Natural killer cell (primary cell): ENCODE results near the gene RAB1B. TPM values are rescaled to one million over a fixed set of nuclear protein-coding genes. Genes with fewer than 3 reads are reported as not detected.
"Not testable (repeated sequence)": the region's sequence is repeated elsewhere in the genome, so short reads cannot be mapped to it uniquely, and the experiment has no call there.

Experiments used
- ATAC-seq, 3 donors: fragments of 150-1000 bp in 2 of 3; fragments of 200-7000 bp in 1 of 3; cut with Tn5 transposase; 1 replicate in 1 of 3; 2 replicates in 2 of 3; pipeline ENCODE4 v1.10.0; 2021; ENCODE audit warnings: mild to moderate bottlenecking in 2 of 3, moderate library complexity in 2 of 3
- DNase-seq, 2 donors: peaks; one replicate each; pipeline versions ENCODE4 v3.0.0 to v3.0.0-alpha.2; 2013 to 2021; ENCODE audit warnings: mixed read lengths in 1 of 2
- H3K27ac ChIP-seq: one replicate; pipeline ENCODE4 v1.5.1; 2013; ENCODE audit warnings: mild to moderate bottlenecking, low read length
- H3K27me3 ChIP-seq: one replicate; pipeline ENCODE4 v1.6.1; 2013; ENCODE audit warnings: low read length; ENCODE audit not compliant: control insufficient read depth, insufficient read depth
- H3K36me3 ChIP-seq: one replicate; pipeline ENCODE4 v1.6.1; 2013; ENCODE audit warnings: low read length; ENCODE audit not compliant: control insufficient read depth, insufficient read depth
- H3K4me1 ChIP-seq: one replicate; pipeline ENCODE4 v1.6.1; 2013; ENCODE audit warnings: low read length; ENCODE audit not compliant: control insufficient read depth, insufficient read depth
- H3K4me3 ChIP-seq: one replicate; pipeline ENCODE4 v1.5.1; 2013; ENCODE audit warnings: low read length
- H3K9me3 ChIP-seq: one replicate; pipeline ENCODE4 v1.6.1; 2013; ENCODE audit warnings: low read length; ENCODE audit not compliant: control insufficient read depth, insufficient read depth
- H3K27ac Mint-ChIP-seq, 2 donors: one replicate each; pipeline ENCODE4 v1.8.0; 2022; ENCODE audit warnings: mild to moderate bottlenecking in 2 of 2, mixed read lengths in 2 of 2, moderate library complexity in 1 of 2
- H3K27me3 Mint-ChIP-seq, 2 donors: one replicate each; pipeline ENCODE4 v1.8.0; 2022; ENCODE audit warnings: low read depth in 2 of 2, mixed read lengths in 2 of 2
- H3K36me3 Mint-ChIP-seq: one replicate; pipeline ENCODE4 v1.8.0; 2022; ENCODE audit warnings: mixed read lengths
- H3K4me1 Mint-ChIP-seq, 2 donors: one replicate each; pipeline ENCODE4 v1.8.0; 2022; ENCODE audit warnings: mixed read lengths in 2 of 2
- H3K4me3 Mint-ChIP-seq: one replicate; pipeline ENCODE4 v1.8.0; 2022; ENCODE audit warnings: mild to moderate bottlenecking, moderate library complexity, mixed read lengths
- H3K9me3 Mint-ChIP-seq, 2 donors: one replicate each; pipeline ENCODE4 v1.8.0; 2022; ENCODE audit warnings: mixed read lengths in 2 of 2
- WGBS: methylation state at CpG from one replicate; pipeline ENCODE4 v1.1.7; 2013; ENCODE audit warnings: missing lambda C conversion rate; ENCODE audit not compliant: insufficient coverage; 5-methylcytosine and 5-hydroxymethylcytosine counted together
- intact Hi-C: fragments of 100-400 bp; cut with micrococcal nuclease; formaldehyde crosslinking; loops from one replicate; pipeline ENCODE4 v1.14.2; 2022
- total RNA-seq, 4 donors: library from RNA; stranded (reverse); fragments of 120-200 nt in 1 of 4; gene quantifications; one replicate each; pipeline versions ENCODE4 v1.2.3 to v1.2.4, GENCODE V29; 2013 to 2022
- TF ChIP-seq, protein P1 (sequence below): fragments of 200-600 bp; IDR thresholded peaks from one replicate; pipeline ENCODE4 v1.8.0; 2022; ENCODE audit warnings: antibody characterized with exemption

RAB1B gene
- total RNA-seq, 3 donors from 2014 or later (not counting 1 experiment from before 2014, with no cell fraction given): 116 to 144 (median 132) TPM

DNA sequence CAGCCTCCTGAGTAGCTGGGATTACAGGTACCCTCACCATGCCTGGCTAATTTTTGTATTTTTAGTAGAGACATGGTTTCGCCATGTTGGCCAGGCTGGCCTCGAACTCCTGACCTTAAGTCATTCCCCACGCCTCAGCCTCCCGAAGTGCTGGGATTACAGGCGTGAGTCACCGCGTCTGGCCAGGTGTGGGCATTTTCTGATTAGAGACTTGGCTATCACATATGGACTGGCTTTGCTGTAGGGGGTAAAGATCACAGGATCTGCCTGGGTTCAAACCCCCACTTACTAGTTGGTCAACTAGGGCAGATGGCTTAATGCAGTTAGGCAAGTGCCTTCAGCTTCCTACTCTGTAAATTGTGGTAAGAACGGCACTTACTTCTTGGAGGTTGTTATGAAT, 41.9 kb downstream of the RAB1B start:
- ATAC-seq (no peak), DNase-seq (no peak)
- Histone ChIP-seq H3K4me3 (no peak overlapping the region), H3K36me3 (no peaks in the 10 kb centered on the region), H3K27me3 (no peaks in the 10 kb centered on the region), H3K9me3 (no peaks in the 10 kb centered on the region), H3K4me1 (peaks cover 23% of the 10 kb centered on the region), H3K27ac (no peak overlapping the region)
- intact Hi-C loops: no loop called here
- TF ChIP-seq, protein P1, sequence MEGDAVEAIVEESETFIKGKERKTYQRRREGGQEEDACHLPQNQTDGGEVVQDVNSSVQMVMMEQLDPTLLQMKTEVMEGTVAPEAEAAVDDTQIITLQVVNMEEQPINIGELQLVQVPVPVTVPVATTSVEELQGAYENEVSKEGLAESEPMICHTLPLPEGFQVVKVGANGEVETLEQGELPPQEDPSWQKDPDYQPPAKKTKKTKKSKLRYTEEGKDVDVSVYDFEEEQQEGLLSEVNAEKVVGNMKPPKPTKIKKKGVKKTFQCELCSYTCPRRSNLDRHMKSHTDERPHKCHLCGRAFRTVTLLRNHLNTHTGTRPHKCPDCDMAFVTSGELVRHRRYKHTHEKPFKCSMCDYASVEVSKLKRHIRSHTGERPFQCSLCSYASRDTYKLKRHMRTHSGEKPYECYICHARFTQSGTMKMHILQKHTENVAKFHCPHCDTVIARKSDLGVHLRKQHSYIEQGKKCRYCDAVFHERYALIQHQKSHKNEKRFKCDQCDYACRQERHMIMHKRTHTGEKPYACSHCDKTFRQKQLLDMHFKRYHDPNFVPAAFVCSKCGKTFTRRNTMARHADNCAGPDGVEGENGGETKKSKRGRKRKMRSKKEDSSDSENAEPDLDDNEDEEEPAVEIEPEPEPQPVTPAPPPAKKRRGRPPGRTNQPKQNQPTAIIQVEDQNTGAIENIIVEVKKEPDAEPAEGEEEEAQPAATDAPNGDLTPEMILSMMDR: no peak
- no peaks in the 10 kb centered on the region for H3K36me3 Mint-ChIP-seq
- 94% methylated on average over 8 of the region's 8 CpGs for WGBS
- no peaks in the 10 kb centered on the region for H3K9me3 Mint-ChIP-seq
- H3K27ac Mint-ChIP-seq: no peak overlapping the region
- H3K27me3 Mint-ChIP-seq: peaks cover 3 to 13% of the 10 kb centered on the region in 2 donors
- H3K4me1 Mint-ChIP-seq: peaks cover 11 to 20% of the 10 kb centered on the region in 2 donors
- H3K4me3 Mint-ChIP-seq: no peak overlapping the region

DNA sequence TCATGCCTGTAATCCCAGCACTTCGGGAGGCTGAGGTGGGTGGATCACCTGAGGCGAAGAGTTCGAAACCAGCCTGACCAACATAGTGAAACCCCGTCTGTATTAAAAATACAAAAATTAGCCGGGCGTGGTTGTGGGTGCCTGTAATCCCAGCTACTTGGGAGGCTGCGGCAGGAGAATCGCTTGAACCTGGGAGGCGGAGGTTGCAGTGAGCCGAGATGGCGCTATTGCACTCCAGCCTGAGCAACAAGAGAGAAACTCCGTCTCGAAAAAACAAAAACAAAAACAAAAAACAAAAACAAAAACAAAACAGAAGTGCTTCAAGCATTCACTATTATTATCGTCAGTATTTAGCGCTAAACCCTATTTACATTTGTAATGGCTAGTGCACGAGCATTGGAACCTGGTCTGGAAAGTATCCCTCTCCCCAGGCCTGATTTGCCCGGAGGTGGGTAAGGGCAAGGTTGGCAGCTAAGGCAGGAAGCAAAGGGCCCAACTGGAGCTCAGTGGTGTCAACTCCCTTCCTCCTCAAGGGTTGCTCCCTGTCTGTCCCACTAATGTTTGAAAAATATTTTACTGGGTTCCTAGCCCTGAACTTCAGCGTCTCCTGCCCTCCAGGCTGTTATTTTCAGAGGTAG, 42.5 kb downstream of the RAB1B start:
- intact Hi-C loops: loop anchor here (1.0 kb wide), 1 partner anchor 37 kb away; no protein-coding TSS in a partner anchor
- peaks cover 23% of the 10 kb centered on the region for H3K4me1 ChIP-seq
- DNase-seq, H3K4me3 ChIP-seq, H3K27ac ChIP-seq, H3K27ac Mint-ChIP-seq, H3K36me3 ChIP-seq, ATAC-seq, H3K9me3 ChIP-seq, H3K4me3 Mint-ChIP-seq, H3K9me3 Mint-ChIP-seq, H3K27me3 ChIP-seq, H3K36me3 Mint-ChIP-seq: not testable (repeated sequence)
- Mint-ChIP-seq H3K27me3 (peaks cover 9 to 18% of the 10 kb centered on the region in 2 donors), H3K4me1 (peaks cover 11 to 20% of the 10 kb centered on the region in 2 donors)
- WGBS: 96% methylated on average over 18 of the region's 18 CpGs

DNA sequence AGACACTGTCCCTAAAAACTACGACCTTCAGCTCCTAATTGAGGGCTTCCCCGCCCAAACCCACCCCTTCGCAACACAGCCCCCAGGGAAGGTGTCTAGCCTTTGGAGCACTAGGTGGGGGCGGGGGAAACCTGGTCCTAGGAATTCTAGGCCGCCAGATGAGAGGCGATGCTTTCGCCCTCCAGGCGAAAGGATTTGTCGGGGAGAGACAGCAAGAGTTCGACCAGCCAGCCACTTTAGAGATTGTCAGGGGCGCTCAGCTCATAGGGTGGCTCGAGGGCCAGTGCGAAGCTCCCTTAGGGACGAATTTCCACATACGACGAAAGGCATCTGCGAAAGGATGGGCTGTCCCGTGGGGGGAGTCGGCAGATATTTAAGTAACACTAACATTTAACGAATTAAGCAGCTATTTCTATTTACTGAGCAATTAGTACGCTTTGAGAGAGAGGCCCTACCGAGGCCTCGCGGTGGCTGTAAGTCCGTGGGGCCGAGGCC, 43.1 kb downstream of the RAB1B start:
- peaks cover 23% of the 10 kb centered on the region for H3K4me1 ChIP-seq
- intact Hi-C loops: loop anchor here (1.0 kb wide), 1 partner anchor 37 kb away; no protein-coding TSS in a partner anchor
- TF ChIP-seq, protein P1: peak; percentile 93
- peak overlapping the region; percentile 94 to 97 for H3K27ac Mint-ChIP-seq
- peaks cover 11 to 20% of the 10 kb centered on the region in 2 donors for H3K4me1 Mint-ChIP-seq
- peak overlapping the region; percentile 85 for H3K27ac ChIP-seq
- DNase-seq: no peak
- peak overlapping the region; percentile 51 for H3K4me3 ChIP-seq
- no peaks in the 10 kb centered on the region for H3K27me3 ChIP-seq
- H3K9me3 Mint-ChIP-seq: no peaks in the 10 kb centered on the region
- 36% methylated on average over 26 of the region's 26 CpGs for WGBS
- peak in 1 of 3 donors; percentile 65 for ATAC-seq
- H3K9me3 ChIP-seq: no peaks in the 10 kb centered on the region
- H3K27me3 Mint-ChIP-seq: peaks cover 11 to 22% of the 10 kb centered on the region in 2 donors
- H3K36me3 Mint-ChIP-seq: no peaks in the 10 kb centered on the region
- H3K36me3 ChIP-seq: no peaks in the 10 kb centered on the region
- peak overlapping the region; percentile 98 for H3K4me3 Mint-ChIP-seq

DNA sequence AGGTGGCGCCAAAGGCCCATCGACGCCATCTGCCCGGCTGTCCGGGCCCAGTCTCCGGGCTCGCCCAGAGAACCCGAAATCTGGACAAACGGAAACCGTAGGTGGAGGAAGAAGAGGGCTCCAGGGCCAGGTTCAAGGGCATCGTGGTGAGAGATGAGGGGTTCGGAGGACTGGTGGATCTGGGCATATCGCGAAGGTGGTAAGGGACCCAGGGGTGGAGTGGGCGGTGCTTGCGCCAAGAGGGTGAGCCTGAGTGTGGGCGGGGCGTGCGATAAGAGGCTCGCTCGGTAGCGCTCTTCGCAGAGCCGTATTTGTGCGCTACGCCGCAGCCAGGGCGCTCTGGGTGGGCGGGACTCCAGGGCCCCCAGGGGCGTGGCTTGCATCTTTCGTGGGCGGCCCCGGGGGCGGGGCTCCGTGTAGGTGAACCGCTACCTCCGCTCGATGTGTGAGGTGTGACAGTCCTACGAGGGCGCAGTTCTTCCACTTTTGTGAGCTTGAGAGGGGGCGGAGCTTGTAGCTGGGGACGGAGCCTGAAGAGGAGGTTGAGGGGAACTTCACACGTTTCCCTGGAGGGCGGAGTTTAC, 43.6 kb downstream of the RAB1B start:
- peak overlapping the region; percentile 94 to 97 for H3K27ac Mint-ChIP-seq
- H3K36me3 Mint-ChIP-seq: no peaks in the 10 kb centered on the region
- 0% methylated on average over 44 of the region's 44 CpGs for WGBS
- no peaks in the 10 kb centered on the region for H3K9me3 Mint-ChIP-seq
- intact Hi-C loops: loop anchor here (1.0 kb wide), 4 partner anchors 16 to 77 kb away; partner anchors contain the start of gene BRMS1
- no peaks in the 10 kb centered on the region for H3K27me3 ChIP-seq
- peak overlapping the region; percentile 51 for H3K4me3 ChIP-seq
- H3K27me3 Mint-ChIP-seq: peaks cover 11 to 22% of the 10 kb centered on the region in 2 donors
- DNase-seq (peak; percentile 95 to 99), ATAC-seq (peak; percentile 77 to 89 (median 78))
- H3K9me3 ChIP-seq: no peaks in the 10 kb centered on the region
- H3K4me3 Mint-ChIP-seq: peak overlapping the region; percentile 98
- H3K4me1 ChIP-seq: peaks cover 23% of the 10 kb centered on the region
- H3K4me1 Mint-ChIP-seq: peaks cover 11 to 21% of the 10 kb centered on the region in 2 donors
- TF ChIP-seq, protein P1: peak; percentile 57
- no peaks in the 10 kb centered on the region for H3K36me3 ChIP-seq
- H3K27ac ChIP-seq: peak overlapping the region; percentile 85
